Omental fat pad (tissue), 4 donors: ENCODE measurements around the gene COL4A4. TPM values are rescaled to one million over a fixed set of nuclear protein-coding genes. Genes with fewer than 3 reads are reported as not detected.

Experiments
- ATAC-seq: fragments of 150-250 bp; one replicate; pipeline ENCODE4 v1.9.1; 2016; ENCODE audit warnings: mild to moderate bottlenecking, moderate library complexity; ENCODE audit not compliant: low FRiP score
- DNase-seq: peaks from one replicate; pipeline ENCODE4 v3.0.0-alpha.2; 2019; ENCODE audit warnings: low spot score
- CTCF ChIP-seq, 3 donors: fragments of 450-650 bp; IDR thresholded peaks; one replicate each; pipeline ENCODE4 v1.5.1; 2016 to 2017; ENCODE audit warnings: antibody characterized with exemption in 3 of 3, mild to moderate bottlenecking in 3 of 3, moderate library complexity in 2 of 3
- small RNA-seq: library from RNA; depleted of rRNA; stranded (forward); fragments of <200 nt; gene quantifications from one replicate; pipeline ENCODE3, GENCODE V24; 2016
- total RNA-seq, 4 donors: library from RNA; depleted of rRNA; stranded (reverse); fragments of >200 nt; gene quantifications; one replicate each; pipeline ENCODE4 v1.1.0, GENCODE V29; 2016

COL4A4 gene
- total RNA-seq, 4 donors from 2014 or later = 0.38 to 1.9 (median 0.64) TPM

GRCh38 chr2:226953206-226953605, 210.8 kb downstream of the COL4A4 start:
- DNase-seq (no peak), ATAC-seq (no peak)

More at GRCh38 chr2:226953206-226953605, 210.8 kb downstream of the COL4A4 start:
- no peak for TF ChIP-seq CTCF (IDR thresholded peaks at IDR 0.05)

Small RNAs within 50 kb of the gene (small RNA-seq; reads per million reads assigned to genes)
- not detected for gene RF00554

Other genes with a start within 250 kb of the COL4A4 start
- 1 to 10 TPM in 1 of 4 donors, under 1 TPM in 3; 0.24 to 1.7 (median 0.37) TPM for gene COL4A3, start 419 bp upstream of the COL4A4 start, total RNA-seq
- 10 to 100 TPM; 67.1 to 98.0 (median 87.4) TPM for gene MFF, start 161.0 kb upstream of the COL4A4 start, total RNA-seq
- not detected for gene TM4SF20, start 215.1 kb upstream of the COL4A4 start, total RNA-seq
- not detected for gene SCYGR1, start 223.7 kb upstream of the COL4A4 start, total RNA-seq